K562 (cell line): ENCODE measurements around the gene CBFA2T3. TPM values are rescaled to one million over a fixed set of nuclear protein-coding genes. Genes with fewer than 3 reads are reported as not detected.

ENCODE experiments used
- BRD9 ChIP-seq: fragments of 450-650 bp; IDR thresholded peaks from 2 replicates; pipeline ENCODE4 v1.6.1; 2018; ENCODE audit warnings: low read depth; ENCODE audit not compliant: partially characterized antibody
- CBFA2T3 ChIP-seq: fragments of 450-650 bp; IDR thresholded peaks from 2 replicates; pipeline ENCODE4 v1.6.1; 2017
- CLOCK ChIP-seq: fragments of 250-450 bp; sonication (Bioruptor Pico); IDR thresholded peaks from 2 replicates; pipeline ENCODE4 v1.4.0; 2020; ENCODE audit warnings: mild to moderate bottlenecking, moderate library complexity, borderline replicate concordance
- E2F6 ChIP-seq, 2 experiments: IDR thresholded peaks; 2 replicates each; pipeline ENCODE4 v1.6.1; 2011; ENCODE audit warnings: borderline replicate concordance in 1 of 2, control low read depth in 1 of 2, low read depth in 1 of 2, low read length in 1 of 2, mild to moderate bottlenecking in 1 of 2, mixed read lengths in 1 of 2, moderate library complexity in 1 of 2; ENCODE audit not compliant: insufficient read depth in 1 of 2, insufficient read length in 1 of 2, poor library complexity in 1 of 2, severe bottlenecking in 1 of 2; ENCODE audit errors: extremely low read depth in 1 of 2
- ETV1 ChIP-seq: fragments of 450-650 bp; conservative IDR thresholded peaks from 2 replicates; pipeline ENCODE4 v1.6.1; 2016; ENCODE audit warnings: missing genetic modification characterization, control low read depth, low read depth, missing compliant biosample characterization
- HMGN3 ChIP-seq: IDR thresholded peaks from 2 replicates; pipeline ENCODE4 v1.6.1; 2011; ENCODE audit warnings: borderline replicate concordance, low read depth, mild to moderate bottlenecking, mixed read lengths, low read length; ENCODE audit not compliant: insufficient read length; ENCODE audit errors: extremely low read depth
- MAFF ChIP-seq: IDR thresholded peaks from 2 replicates; pipeline ENCODE4 v1.6.1; 2012; ENCODE audit warnings: low read length, improper control_type of control experiment
- NFRKB ChIP-seq: fragments of 450-650 bp; IDR thresholded peaks from 2 replicates; pipeline ENCODE4 v1.6.1; 2016; ENCODE audit warnings: low read depth
- NR2C1 ChIP-seq, 2 experiments: fragments of 450-650 bp; IDR thresholded peaks; 2 replicates each; pipeline ENCODE4 v1.6.1; 2017; ENCODE audit warnings: mild to moderate bottlenecking in 2 of 2, antibody characterized with exemption in 1 of 2, inconsistent platforms in 1 of 2, missing compliant biosample characterization in 1 of 2, missing genetic modification characterization in 1 of 2
- RAD21 ChIP-seq, 2 experiments: fragments of 250-450 bp in 1 of 2; fragments of 450-650 bp in 1 of 2; sonication (Bioruptor Pico) in 1 of 2; formaldehyde crosslinking in 1 of 2; IDR thresholded peaks in 1 of 2; conservative IDR thresholded peaks in 1 of 2; 2 replicates each; pipeline versions ENCODE4 v1.4.0 to v1.8.0; 2020 to 2022; ENCODE audit warnings: mild to moderate bottlenecking in 2 of 2, moderate library complexity in 1 of 2
- RFX5 ChIP-seq: IDR thresholded peaks from 2 replicates; pipeline ENCODE4 v1.6.1; 2011; ENCODE audit warnings: low read depth, mild to moderate bottlenecking, improper control_type of control experiment, low read length
- SRSF1 ChIP-seq: fragments of 200-400 bp; formaldehyde crosslinking; IDR thresholded peaks from 2 replicates; pipeline ENCODE4 v1.6.1; 2017; ENCODE audit warnings: mild to moderate bottlenecking, low read depth, low read length, moderate library complexity
- TBP ChIP-seq: optimal IDR thresholded peaks from 2 replicates; pipeline ENCODE3; 2011; ENCODE audit warnings: low read depth, low read length, improper control_type of control experiment
- ZBTB11 ChIP-seq, 3 experiments: fragments of 200-800 bp in 1 of 3; fragments of 250-450 bp in 1 of 3; fragments of 450-650 bp in 1 of 3; sonication (Bioruptor Pico) in 1 of 3; sonication (Bioruptor generic) in 1 of 3; formaldehyde crosslinking in 1 of 3; IDR thresholded peaks; 2 replicates each; pipeline versions ENCODE4 v1.6.1 to v1.8.0; 2016 to 2022; ENCODE audit warnings: mild to moderate bottlenecking in 2 of 3, missing genetic modification characterization in 2 of 3, missing compliant biosample characterization in 1 of 3, moderate library complexity in 1 of 3
- ZBTB2 ChIP-seq: fragments of 450-650 bp; IDR thresholded peaks from 2 replicates; pipeline ENCODE4 v1.6.1; 2016; ENCODE audit warnings: antibody characterized with exemption
- ZNF3 ChIP-seq: fragments of 250-450 bp; sonication (Bioruptor Pico); IDR thresholded peaks from 2 replicates; pipeline ENCODE4 v1.5.0; 2021; ENCODE audit warnings: mild to moderate bottlenecking, moderate library complexity
- polyA plus RNA-seq, 8 experiments: library from polyadenylated mRNA; depleted of rRNA in 4 of 8; stranded (reverse) in 5 of 8; unstranded in 3 of 8; fragments of >200 nt; fragmentation: Nextera tagmentation in 2 of 8; fragmentation: Illumina TruSeq in 1 of 8; extraction: Ambion mirVana in 2 of 8; extraction: Trizol in 1 of 8; gene quantifications; 2 replicates each; pipeline versions ENCODE4 v1.2.1 to v1.2.3, GENCODE V29; 2011 to 2014; ENCODE audit warnings: inconsistent platforms in 1 of 8, missing spikeins in 1 of 8
- total RNA-seq, 7 experiments: library from RNA; depleted of rRNA in 6 of 7; stranded (reverse); fragments of >200 nt in 6 of 7; fragmentation: Illumina TruSeq in 2 of 7; extraction: Trizol in 2 of 7; gene quantifications; 2 replicates each; pipeline versions ENCODE4 v1.2.1 to v1.2.3, GENCODE V29; 2011 to 2021; ENCODE audit warnings: low replicate concordance in 1 of 7

Gene CBFA2T3
- total and polyA plus RNA-seq, 9 of the 15 experiments (the other 6 are each of a cell fraction or from before 2014, with no cell fraction given), result 2.3 to 145 (median 6.7) TPM

- TF ChIP-seq MAFF (no peak), SRSF1 (no peak), NFRKB (peak; percentile 96), CLOCK (CRISPR knock-in tag) (no peak), ZBTB2 (peak; percentile 81), RFX5 (no peak), NR2C1 (IDR thresholded peaks at IDR 0.05) (0 out of 2 replicates have a peak, but pooled peaks have one; percentile 47), NR2C1 (tag; IDR thresholded peaks at IDR 0.05) (peak; percentile 56), HMGN3 (peak; percentile 99), TBP (peak; percentile 65), BRD9 (peak; percentile 91), ZBTB11 (CRISPR knock-in tag; IDR thresholded peaks at IDR 0.05) (peak in 1 of 3 experiments; percentile 80; a peak in 2 of 6 replicates), ETV1 (tag) (peak; percentile 94), CBFA2T3 (peak; percentile 93), RAD21 (CRISPR knock-in tag; conservative IDR thresholded peaks at IDR 0.05 in 1 of 2, IDR thresholded peaks at IDR 0.05 in 1 of 2) (peak in 1 of 2 experiments; percentile 20; a peak in 1 of 4 replicates), E2F6 (IDR thresholded peaks at IDR 0.05; ENCODE audit: borderline replicate concordance in 1 of 2, extremely low read depth in 1 of 2, insufficient read depth in 1 of 2, insufficient read length in 1 of 2, low read depth in 1 of 2, low read length in 1 of 2, poor library complexity in 1 of 2, severe bottlenecking in 1 of 2) (peak; percentile 21 to 85), ZNF3 (CRISPR knock-in tag) (no peak)
These were observed 1.8 kb upstream of the CBFA2T3 start (continued) for GRCh38 chr16:88978608-88979346.
